Measurements from ENCODE around the gene ZNF264.
"Not testable (repeated sequence)": the region's sequence is repeated elsewhere in the genome, so short reads cannot be mapped to it uniquely, and the experiment has no call there.

Gene ZNF264

GRCh38 chr19:57191141-57192076 lies at the start of gene ZNF264:
Gene ZNF264, plus strand, starts transcription at chr19:57191500. Its CDS starts 414 bp downstream, at chr19:57191914.
- DNase-seq (ENCODE audit: low read depth), result peak; percentile 81

GRCh38 chr19:57141699-57142098 lies 49.6 kb upstream of the ZNF264 start:
- DNase-seq (ENCODE audit: low read depth), result no peak

- no peak for DNase-seq (ENCODE audit: low read depth)
These were observed 38.4 kb upstream of the ZNF264 start for GRCh38 chr19:57152921-57153320.

- no peak for DNase-seq (ENCODE audit: low read depth)
These were observed 29.2 kb upstream of the ZNF264 start for GRCh38 chr19:57161985-57162539.

- no peak for DNase-seq (ENCODE audit: low read depth)
These were observed 25.5 kb upstream of the ZNF264 start for GRCh38 chr19:57165846-57166245.

GRCh38 chr19:57167385-57167784 lies 23.9 kb upstream of the ZNF264 start, which contains the start of gene DUXA:
Gene DUXA, minus strand, starts transcription at chr19:57167485. Its CDS starts 42 bp downstream, at chr19:57167443.
- no peak for DNase-seq (ENCODE audit: low read depth)

GRCh38 chr19:57171551-57172081 lies 19.7 kb upstream of the ZNF264 start:
- no peak for DNase-seq (ENCODE audit: low read depth)

GRCh38 chr19:57190301-57190700 lies 999 bp upstream of the ZNF264 start:
- DNase-seq (ENCODE audit: low read depth), result no peak

- no peak for DNase-seq (ENCODE audit: low read depth)
These were observed 749 bp downstream of the ZNF264 start for GRCh38 chr19:57192077-57192420.

GRCh38 chr19:57192993-57193392 lies 1.7 kb downstream of the ZNF264 start:
- no peak for DNase-seq (ENCODE audit: low read depth)

- DNase-seq (ENCODE audit: low read depth), result not testable (repeated sequence)
These were observed 6.6 kb downstream of the ZNF264 start for GRCh38 chr19:57197874-57198273.

GRCh38 chr19:57202160-57202559 lies 10.9 kb downstream of the ZNF264 start:
- DNase-seq (ENCODE audit: low read depth), result no peak

- no peak for DNase-seq (ENCODE audit: low read depth)
These were observed 19.1 kb downstream of the ZNF264 start for GRCh38 chr19:57210381-57210780.

- DNase-seq (ENCODE audit: low read depth), result no peak
These were observed 20.8 kb downstream of the ZNF264 start for GRCh38 chr19:57212109-57212508.

GRCh38 chr19:57227502-57227901 lies 36.2 kb downstream of the ZNF264 start:
- DNase-seq (ENCODE audit: low read depth), result no peak

GRCh38 chr19:57231686-57232085 lies 40.4 kb downstream of the ZNF264 start:
- no peak for DNase-seq (ENCODE audit: low read depth)

GRCh38 chr19:57233207-57233606 lies 41.9 kb downstream of the ZNF264 start:
- DNase-seq (ENCODE audit: low read depth), result no peak

- DNase-seq (ENCODE audit: low read depth), result no peak
These were observed 48.6 kb downstream of the ZNF264 start for GRCh38 chr19:57239982-57240310.

- peak; percentile 90 for DNase-seq (ENCODE audit: low read depth)
These were observed 49.2 kb downstream of the ZNF264 start, which contains the start of gene ZNF805 for GRCh38 chr19:57240311-57241090. Gene ZNF805, plus strand, starts transcription at chr19:57240632. Its CDS starts 260 bp downstream, at chr19:57240892.

- no peak for DNase-seq (ENCODE audit: low read depth)
These were observed 49.9 kb downstream of the ZNF264 start for GRCh38 chr19:57241176-57241575.

GRCh38 chr19:57242821-57243220 lies 51.5 kb downstream of the ZNF264 start:
- DNase-seq (ENCODE audit: low read depth), result no peak

- no peak for DNase-seq (ENCODE audit: low read depth)
These were observed 53.2 kb downstream of the ZNF264 start for GRCh38 chr19:57244513-57244912.

Data from stimulated activated CD8-positive, alpha-beta memory T cell treated with anti-CD3 and anti-CD28 coated beads, Interleukin-12 subunit alpha, Interleukin-12 subunit beta, amount 100 ng/mL, for 4 hours (primary cell).